Breast epithelium (tissue), 4 donors: ENCODE data around the gene EIF3F. TPM values are rescaled to one million over a fixed set of nuclear protein-coding genes. Genes with fewer than 3 reads are reported as not detected.

ENCODE experiments used
- DNase-seq, 2 donors: peaks; one replicate each; pipeline ENCODE4 v3.0.0-alpha.2; 2019; ENCODE audit warnings: low spot score in 2 of 2
- H3K27ac ChIP-seq, 2 donors: fragments of 200-600 bp; sonication (generic) in 1 of 2; one replicate each; pipeline ENCODE4 v1.5.1; 2016 to 2019; ENCODE audit warnings: mild to moderate bottlenecking in 1 of 2
- H3K27me3 ChIP-seq, 2 donors: fragments of 200-600 bp; sonication (generic) in 1 of 2; one replicate each; pipeline versions ENCODE4 v1.5.1 to v1.6.0; 2017 to 2019; ENCODE audit warnings: control low read depth in 1 of 2, mild to moderate bottlenecking in 1 of 2
- H3K36me3 ChIP-seq: fragments of 200-600 bp; one replicate; pipeline ENCODE4 v1.5.1; 2019
- H3K4me1 ChIP-seq, 2 donors: fragments of 200-600 bp; sonication (generic); one replicate each; pipeline ENCODE4 v1.5.1; 2016 to 2019; ENCODE audit warnings: control low read depth in 1 of 2
- H3K4me3 ChIP-seq, 3 donors: fragments of 200-600 bp; sonication (generic); 1 replicate in 2 of 3; 2 replicates in 1 of 3; pipeline ENCODE4 v1.5.1; 2016 to 2019; ENCODE audit warnings: mild to moderate bottlenecking in 3 of 3, moderate library complexity in 2 of 3
- H3K9me3 ChIP-seq, 2 donors: fragments of 200-600 bp; sonication (generic) in 1 of 2; one replicate each; pipeline ENCODE4 v1.5.1; 2016 to 2019; ENCODE audit warnings: control low read depth in 1 of 2
- POLR2A ChIP-seq: fragments of 450-650 bp; IDR thresholded peaks from one replicate; pipeline ENCODE4 v1.6.1; 2016; ENCODE audit warnings: antibody characterized with exemption, mild to moderate bottlenecking, moderate library complexity
- POLR2AphosphoS5 ChIP-seq, 3 donors: sonication (generic); formaldehyde crosslinking; IDR thresholded peaks; one replicate each; pipeline ENCODE4 v1.6.1; 2017; ENCODE audit warnings: antibody characterized with exemption in 3 of 3
- intact Hi-C: fragments of 100-400 bp; cut with DNase I; formaldehyde crosslinking; loops from one replicate; pipeline ENCODE4 v1.15.1; 2023; ENCODE audit warnings: low total_unique reads
- total RNA-seq, 3 donors: library from RNA; depleted of rRNA; stranded (reverse); fragments of >200 nt; gene quantifications; one replicate each; pipeline ENCODE4 v1.1.0, GENCODE V29; 2016
- TF ChIP-seq, protein P1 (sequence below), 3 donors: fragments of 450-650 bp; IDR thresholded peaks; one replicate each; pipeline ENCODE4 v1.5.1; 2016 to 2017; ENCODE audit warnings: antibody characterized with exemption in 3 of 3, mild to moderate bottlenecking in 3 of 3, moderate library complexity in 3 of 3

EIF3F gene
- total RNA-seq, 3 donors from 2014 or later: 145 to 180 (median 151) TPM

DNA sequence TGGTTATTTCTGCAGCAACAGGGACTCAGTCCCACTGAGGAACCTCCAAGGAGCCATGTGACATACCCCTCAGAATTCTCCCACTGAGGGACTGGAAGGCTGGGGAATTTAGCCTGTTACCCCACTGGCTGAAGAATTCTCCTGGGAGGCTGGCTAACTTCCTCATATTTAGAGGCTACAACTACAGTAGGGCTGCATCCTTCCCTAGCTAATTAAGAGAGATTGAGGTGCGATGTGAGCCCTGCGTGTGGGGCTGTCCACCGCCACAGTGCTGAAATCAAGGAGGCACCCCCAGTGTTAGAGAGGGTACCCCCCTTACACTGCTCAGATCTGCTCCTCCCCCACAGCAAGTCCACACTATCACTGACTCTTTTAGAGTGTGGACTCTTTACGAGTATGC is 21.1 kb downstream of the EIF3F start:
- no peak for DNase-seq
- Histone ChIP-seq H3K9me3 (no peaks in the 10 kb centered on the region), H3K4me3 (no peak overlapping the region), H3K27ac (no peak overlapping the region), H3K4me1 (no peaks in the 10 kb centered on the region), H3K27me3 (no peaks in the 10 kb centered on the region), H3K36me3 (no peaks in the 10 kb centered on the region)
- TF ChIP-seq POLR2AphosphoS5 (IDR thresholded peaks at IDR 0.05) (no peak), POLR2A (no peak)
- TF ChIP-seq, protein P1, sequence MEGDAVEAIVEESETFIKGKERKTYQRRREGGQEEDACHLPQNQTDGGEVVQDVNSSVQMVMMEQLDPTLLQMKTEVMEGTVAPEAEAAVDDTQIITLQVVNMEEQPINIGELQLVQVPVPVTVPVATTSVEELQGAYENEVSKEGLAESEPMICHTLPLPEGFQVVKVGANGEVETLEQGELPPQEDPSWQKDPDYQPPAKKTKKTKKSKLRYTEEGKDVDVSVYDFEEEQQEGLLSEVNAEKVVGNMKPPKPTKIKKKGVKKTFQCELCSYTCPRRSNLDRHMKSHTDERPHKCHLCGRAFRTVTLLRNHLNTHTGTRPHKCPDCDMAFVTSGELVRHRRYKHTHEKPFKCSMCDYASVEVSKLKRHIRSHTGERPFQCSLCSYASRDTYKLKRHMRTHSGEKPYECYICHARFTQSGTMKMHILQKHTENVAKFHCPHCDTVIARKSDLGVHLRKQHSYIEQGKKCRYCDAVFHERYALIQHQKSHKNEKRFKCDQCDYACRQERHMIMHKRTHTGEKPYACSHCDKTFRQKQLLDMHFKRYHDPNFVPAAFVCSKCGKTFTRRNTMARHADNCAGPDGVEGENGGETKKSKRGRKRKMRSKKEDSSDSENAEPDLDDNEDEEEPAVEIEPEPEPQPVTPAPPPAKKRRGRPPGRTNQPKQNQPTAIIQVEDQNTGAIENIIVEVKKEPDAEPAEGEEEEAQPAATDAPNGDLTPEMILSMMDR (IDR thresholded peaks at IDR 0.05): no peak
- intact Hi-C loops: loop anchor here (5.0 kb wide), 1 partner anchor 549 kb away; no protein-coding TSS in a partner anchor

DNA sequence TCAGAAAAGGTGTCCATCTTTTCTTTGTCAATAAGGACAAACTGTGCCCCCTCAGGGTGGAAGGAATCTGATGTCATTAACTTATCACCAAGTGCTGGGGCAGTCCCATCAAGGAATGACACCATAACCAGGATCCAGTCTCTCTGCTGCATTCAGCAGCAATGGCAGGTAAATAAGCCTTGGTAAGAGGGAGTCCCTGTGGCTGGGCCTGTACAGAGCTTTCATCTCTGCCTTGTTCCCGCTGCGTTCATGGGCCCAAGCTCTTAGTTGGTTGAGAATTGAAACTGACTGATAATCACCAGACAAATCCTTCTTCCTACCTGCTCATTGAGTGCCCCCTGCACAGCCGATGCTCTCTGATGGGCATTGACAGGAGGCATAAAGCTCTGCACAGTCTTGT is 22.7 kb downstream of the EIF3F start:
- Histone ChIP-seq H3K4me1 (no peaks in the 10 kb centered on the region), H3K27me3 (no peaks in the 10 kb centered on the region), H3K9me3 (no peaks in the 10 kb centered on the region), H3K4me3 (no peak overlapping the region), H3K27ac (no peak overlapping the region), H3K36me3 (no peaks in the 10 kb centered on the region)
- intact Hi-C loops: loop anchor here (5.0 kb wide), 1 partner anchor 547 kb away; no protein-coding TSS in a partner anchor
- DNase-seq: no peak
- TF ChIP-seq POLR2A (no peak), POLR2AphosphoS5 (IDR thresholded peaks at IDR 0.05) (no peak)
- TF ChIP-seq, protein P1 (IDR thresholded peaks at IDR 0.05): no peak

DNA sequence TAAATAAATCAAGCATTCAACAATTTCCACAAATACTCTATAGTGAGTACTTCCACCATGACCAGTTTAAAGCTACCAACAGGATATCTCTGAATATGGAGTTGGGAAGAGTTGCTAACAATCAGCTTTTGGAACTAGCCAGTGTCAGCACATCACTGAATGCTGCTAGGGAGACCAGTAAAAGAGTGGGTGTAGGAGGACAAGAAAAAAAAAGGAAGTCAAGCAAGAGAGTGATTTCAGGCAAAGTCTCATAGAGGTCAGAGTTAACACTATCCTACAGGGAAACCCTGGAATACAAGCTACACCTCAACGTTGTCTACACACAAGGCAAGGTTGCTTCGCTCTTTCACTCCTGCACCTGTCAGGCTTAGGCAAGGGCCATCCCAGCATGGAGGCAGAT is 24.2 kb downstream of the EIF3F start:
- H3K27ac ChIP-seq: no peak overlapping the region
- intact Hi-C loops: no loop called here
- no peaks in the 10 kb centered on the region for H3K36me3 ChIP-seq
- H3K4me3 ChIP-seq: no peak overlapping the region
- no peaks in the 10 kb centered on the region for H3K4me1 ChIP-seq
- no peaks in the 10 kb centered on the region for H3K9me3 ChIP-seq
- TF ChIP-seq, protein P1 (IDR thresholded peaks at IDR 0.05): no peak
- TF ChIP-seq POLR2AphosphoS5 (IDR thresholded peaks at IDR 0.05) (no peak), POLR2A (no peak)
- no peaks in the 10 kb centered on the region for H3K27me3 ChIP-seq
- DNase-seq: no peak

DNA sequence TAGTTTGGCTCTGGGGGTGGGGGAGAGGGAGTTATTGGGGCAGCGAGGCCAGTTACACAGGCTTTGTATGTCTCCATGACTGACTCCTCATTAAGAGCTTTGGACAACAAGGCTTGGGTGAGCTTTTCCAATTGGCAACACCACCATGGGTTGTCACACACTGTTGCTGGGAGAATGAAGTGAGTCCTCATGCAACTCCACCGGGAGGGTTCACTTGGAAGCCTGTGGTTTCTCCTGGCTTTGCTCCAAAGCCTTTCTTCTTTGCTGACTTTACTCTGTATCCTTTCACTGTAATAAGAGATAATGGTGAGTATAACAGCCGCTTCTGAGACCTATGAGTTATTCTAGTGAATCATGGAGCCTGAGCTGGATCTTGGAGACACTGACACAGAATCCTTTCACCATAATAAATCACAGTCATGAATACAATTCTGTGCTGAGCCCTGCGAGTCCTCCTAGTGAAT is 24.9 kb downstream of the EIF3F start:
- H3K4me1 ChIP-seq: no peaks in the 10 kb centered on the region
- no peaks in the 10 kb centered on the region for H3K27me3 ChIP-seq
- no peaks in the 10 kb centered on the region for H3K36me3 ChIP-seq
- no peak overlapping the region for H3K27ac ChIP-seq
- no peak for DNase-seq
- H3K4me3 ChIP-seq: no peak overlapping the region
- H3K9me3 ChIP-seq: no peaks in the 10 kb centered on the region
- no peak for TF ChIP-seq POLR2AphosphoS5 (IDR thresholded peaks at IDR 0.05)
- TF ChIP-seq, protein P1 (IDR thresholded peaks at IDR 0.05): no peak
- TF ChIP-seq POLR2A: no peak
- intact Hi-C loops: no loop called here

DNA sequence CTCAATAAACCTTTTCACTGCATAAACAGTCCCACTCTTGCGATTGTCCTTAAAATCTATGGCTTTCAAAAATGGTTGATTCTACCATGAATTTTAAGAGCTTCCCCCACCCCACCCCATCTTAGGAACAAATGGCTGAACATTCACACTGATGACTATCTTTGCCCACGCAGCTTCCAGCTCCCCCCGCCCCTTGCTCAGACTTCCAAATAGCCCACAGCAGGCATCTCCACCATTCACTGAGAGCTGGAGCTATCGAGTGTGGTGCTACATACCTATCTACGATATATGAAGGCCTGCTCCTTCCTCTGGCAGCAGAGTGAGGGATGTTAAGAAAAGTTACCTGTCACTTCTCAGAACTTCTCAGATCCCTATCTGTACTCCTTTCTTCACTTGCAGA is 26.7 kb downstream of the EIF3F start:
- TF ChIP-seq POLR2A (no peak), POLR2AphosphoS5 (IDR thresholded peaks at IDR 0.05) (no peak)
- TF ChIP-seq, protein P1 (IDR thresholded peaks at IDR 0.05): no peak
- Histone ChIP-seq H3K36me3 (no peaks in the 10 kb centered on the region), H3K27me3 (no peaks in the 10 kb centered on the region), H3K4me3 (no peak overlapping the region), H3K9me3 (no peaks in the 10 kb centered on the region), H3K4me1 (no peaks in the 10 kb centered on the region), H3K27ac (no peak overlapping the region)
- intact Hi-C loops: no loop called here
- DNase-seq: no peak
